B cell (primary cell): ENCODE data around the gene AGXT.

Experiments used
- EZH2 ChIP-seq: IDR thresholded peaks from 2 replicates; pipeline ENCODE4 v1.6.1; 2012; ENCODE audit warnings: borderline replicate concordance, low read depth, mild to moderate bottlenecking, moderate library complexity, low read length; ENCODE audit not compliant: insufficient read depth, poor library complexity, severe bottlenecking
- TF ChIP-seq, protein P1 (sequence below): fragments of 200-600 bp; IDR thresholded peaks from one replicate; pipeline ENCODE4 v1.8.0; 2022; ENCODE audit warnings: antibody characterized with exemption, mild to moderate bottlenecking

DNA sequence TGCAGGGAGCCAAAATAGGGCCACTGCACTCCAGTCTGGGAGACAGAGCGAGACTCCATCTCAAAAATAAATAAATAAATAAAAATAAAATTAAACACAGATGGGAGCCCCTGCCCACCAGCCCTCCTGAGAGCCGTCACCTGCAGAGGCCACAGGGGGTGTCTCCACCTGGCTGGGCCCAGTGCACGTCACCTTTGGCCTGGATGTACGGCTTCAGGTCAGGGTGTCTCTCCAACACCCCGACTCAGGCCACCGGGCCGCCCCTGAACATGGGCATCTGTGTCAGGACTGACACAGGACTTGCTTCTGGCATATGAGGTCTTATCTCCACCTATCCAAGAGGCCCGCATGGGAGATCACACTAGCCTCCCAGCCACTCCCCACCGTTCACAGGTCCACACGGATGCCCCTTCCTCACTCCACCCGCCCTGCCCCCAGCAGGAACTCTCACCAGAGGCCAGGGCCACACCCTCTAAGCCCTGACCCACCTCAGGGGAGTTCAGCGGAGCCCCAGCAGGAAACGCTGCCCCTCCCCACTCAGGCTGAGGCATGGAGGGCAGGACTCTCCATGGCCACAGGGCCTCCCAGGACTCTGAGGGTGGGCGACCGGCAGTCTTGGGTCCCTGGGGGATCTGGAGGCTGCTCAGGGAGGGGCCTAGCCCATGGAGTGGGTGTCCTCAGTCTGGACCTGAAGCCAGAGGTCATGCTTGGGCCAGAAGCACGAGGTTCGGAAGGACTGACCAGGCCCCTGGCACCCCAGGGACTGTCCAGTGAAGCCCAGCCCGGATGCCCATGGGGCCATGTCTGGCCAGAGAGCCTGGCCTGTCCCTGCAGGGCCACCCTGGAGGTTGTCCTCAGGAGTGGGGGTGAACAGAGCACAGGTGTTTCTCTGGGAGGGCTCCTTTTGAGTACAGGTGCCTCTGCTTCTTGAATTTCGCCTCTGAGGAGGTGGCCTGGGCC, 35.9 kb downstream of the AGXT start:
- TF ChIP-seq, protein P1, sequence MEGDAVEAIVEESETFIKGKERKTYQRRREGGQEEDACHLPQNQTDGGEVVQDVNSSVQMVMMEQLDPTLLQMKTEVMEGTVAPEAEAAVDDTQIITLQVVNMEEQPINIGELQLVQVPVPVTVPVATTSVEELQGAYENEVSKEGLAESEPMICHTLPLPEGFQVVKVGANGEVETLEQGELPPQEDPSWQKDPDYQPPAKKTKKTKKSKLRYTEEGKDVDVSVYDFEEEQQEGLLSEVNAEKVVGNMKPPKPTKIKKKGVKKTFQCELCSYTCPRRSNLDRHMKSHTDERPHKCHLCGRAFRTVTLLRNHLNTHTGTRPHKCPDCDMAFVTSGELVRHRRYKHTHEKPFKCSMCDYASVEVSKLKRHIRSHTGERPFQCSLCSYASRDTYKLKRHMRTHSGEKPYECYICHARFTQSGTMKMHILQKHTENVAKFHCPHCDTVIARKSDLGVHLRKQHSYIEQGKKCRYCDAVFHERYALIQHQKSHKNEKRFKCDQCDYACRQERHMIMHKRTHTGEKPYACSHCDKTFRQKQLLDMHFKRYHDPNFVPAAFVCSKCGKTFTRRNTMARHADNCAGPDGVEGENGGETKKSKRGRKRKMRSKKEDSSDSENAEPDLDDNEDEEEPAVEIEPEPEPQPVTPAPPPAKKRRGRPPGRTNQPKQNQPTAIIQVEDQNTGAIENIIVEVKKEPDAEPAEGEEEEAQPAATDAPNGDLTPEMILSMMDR: no peak
- no peak for TF ChIP-seq EZH2
